HCT116 (cell line): ENCODE measurements around the gene PSMD2. TPM values are rescaled to one million over a fixed set of nuclear protein-coding genes. Genes with fewer than 3 reads are reported as not detected.

Experiments
- ATAC-seq: fragments of 200-7000 bp; cut with Tn5 transposase; 2 replicates; pipeline ENCODE4 v1.9.1; 2020; ENCODE audit warnings: mild to moderate bottlenecking, moderate library complexity
- BruUV-seq: library from RNA; stranded (reverse); fragments of 400-500 nt; replicated peaks from 2 replicates; lab custom pipeline; 2021; lab: Mats Ljungman, UMichigan
- CTCF ChIA-PET: fragments of 300-600 bp; sonication (Branson Sonifier 250); formaldehyde crosslinking; loops from one replicate; lab custom pipeline; 2021; ENCODE audit warnings: antibody characterized with exemption; lab: Charles Lee
- POLR2A ChIA-PET: fragments of 300-600, 350-600 bp; sonication (Branson Sonifier 250); formaldehyde crosslinking; loops from one replicate; lab custom pipeline; 2021; ENCODE audit warnings: antibody characterized with exemption; lab: Charles Lee
- RAD21 ChIA-PET, 2 experiments: fragments of 300-600 bp; sonication (Branson Sonifier 250); formaldehyde crosslinking; loops; one replicate each; lab custom pipeline; 2023; ENCODE audit warnings: low total read pairs in 2 of 2; ENCODE audit not compliant: uncharacterized antibody in 2 of 2, unreplicated experiment in 2 of 2, low non-redundant PET in 1 of 2; lab: Charles Lee
- DNase-seq: peaks from one replicate; pipeline ENCODE4 v3.0.0-alpha.2; 2010; ENCODE audit warnings: low read depth, low spot score
- H2AFZ ChIP-seq: fragments of 200-600 bp; shearing (Covaris generic), sonication (generic); 2 replicates; pipeline ENCODE4 v1.6.1; 2017; ENCODE audit warnings: low read depth, mixed run types, mixed read lengths, antibody characterized with exemption, low read length; ENCODE audit not compliant: poor library complexity, severe bottlenecking
- H3K27ac ChIP-seq: 2 replicates; pipeline ENCODE4 v1.5.1; 2012; ENCODE audit warnings: low read depth, low read length
- H3K27me3 ChIP-seq: fragments of 200-600 bp; sonication (generic); 2 replicates; pipeline ENCODE4 v1.6.1; 2016; ENCODE audit warnings: mixed run types, low read length, mixed read lengths; ENCODE audit not compliant: insufficient read depth
- H3K36me3 ChIP-seq, 2 experiments: fragments of 200-500 bp in 1 of 2; fragments of 200-600 bp in 1 of 2; sonication (Bioruptor generic) in 1 of 2; sonication (generic) in 1 of 2; 2 replicates each; pipeline versions ENCODE4 v1.5.1 to v1.6.1; 2014 to 2016; ENCODE audit warnings: low read length in 2 of 2, inconsistent platforms in 1 of 2, mixed read lengths in 1 of 2, mixed run types in 1 of 2; ENCODE audit not compliant: insufficient read depth in 2 of 2, control insufficient read depth in 1 of 2
- H3K4me1 ChIP-seq, 2 experiments: fragments of 200-600 bp in 1 of 2; sonication (generic) in 1 of 2; 2 replicates each; pipeline versions ENCODE4 v1.5.1 to v1.6.1; 2012 to 2017; ENCODE audit warnings: low read length in 2 of 2, inconsistent platforms in 1 of 2, mild to moderate bottlenecking in 1 of 2, mixed read lengths in 1 of 2, mixed run types in 1 of 2, moderate library complexity in 1 of 2; ENCODE audit not compliant: insufficient read depth in 2 of 2, control insufficient read depth in 1 of 2
- H3K4me2 ChIP-seq: fragments of 200-600 bp; sonication (generic); 2 replicates; pipeline ENCODE4 v1.6.1; 2017; ENCODE audit warnings: mixed run types, low read length, mixed read lengths
- H3K4me3 ChIP-seq, 2 experiments: fragments of 200-600 bp in 1 of 2; sonication (generic) in 1 of 2; replicated peaks in 1 of 2; 2 replicates each; pipeline ENCODE4 v1.5.1; 2011 to 2016; ENCODE audit warnings: low read length in 2 of 2, control low read depth in 1 of 2, low read depth in 1 of 2, mild to moderate bottlenecking in 1 of 2, mixed read lengths in 1 of 2, mixed run types in 1 of 2
- H3K79me2 ChIP-seq: fragments of 200-600 bp; sonication (generic); 2 replicates; pipeline ENCODE4 v1.6.1; 2017; ENCODE audit warnings: mild to moderate bottlenecking, mixed run types, low read length, moderate library complexity, mixed read lengths; ENCODE audit not compliant: insufficient read depth
- H3K9ac ChIP-seq: fragments of 200-600 bp; sonication (generic); 2 replicates; pipeline ENCODE4 v1.6.1; 2016; ENCODE audit warnings: low read length, mixed read lengths
- H3K9me2 ChIP-seq: fragments of 200-600 bp; sonication (generic), shearing (Covaris generic); 2 replicates; pipeline ENCODE4 v1.6.1; 2017; ENCODE audit warnings: mixed run types, mild to moderate bottlenecking, moderate library complexity; ENCODE audit not compliant: insufficient read depth
- H3K9me3 ChIP-seq, 2 experiments: fragments of 200-500 bp in 1 of 2; fragments of 200-600 bp in 1 of 2; sonication (Bioruptor generic) in 1 of 2; sonication (generic) in 1 of 2; 2 replicates each; pipeline ENCODE4 v1.6.1; 2014 to 2017; ENCODE audit warnings: low read length in 2 of 2, mixed read lengths in 2 of 2, inconsistent platforms in 1 of 2, low read depth in 1 of 2, mild to moderate bottlenecking in 1 of 2, mixed run types in 1 of 2, moderate library complexity in 1 of 2; ENCODE audit not compliant: control insufficient read depth in 1 of 2, insufficient read depth in 1 of 2
- H4K20me1 ChIP-seq: fragments of 200-600 bp; sonication (generic), shearing (Covaris generic); 2 replicates; pipeline ENCODE4 v1.6.1; 2017; ENCODE audit warnings: mixed run types, mild to moderate bottlenecking, moderate library complexity; ENCODE audit not compliant: insufficient read depth
- ELF1 ChIP-seq: IDR thresholded peaks from 2 replicates; pipeline ENCODE4 v1.6.1; 2012; ENCODE audit warnings: low read depth, borderline replicate concordance
- EZH2 ChIP-seq: fragments of 200-600 bp; sonication (generic); IDR thresholded peaks from 2 replicates; pipeline ENCODE4 v1.6.1; 2017; ENCODE audit warnings: antibody characterized with exemption, mixed run types
- JUND ChIP-seq: IDR thresholded peaks from 2 replicates; pipeline ENCODE4 v1.6.1; 2012
- POLR2AphosphoS5 ChIP-seq: IDR thresholded peaks from 2 replicates; pipeline ENCODE4 v1.6.1; 2011; ENCODE audit warnings: mild to moderate bottlenecking, low read depth, low read length, moderate library complexity
- REST ChIP-seq: IDR thresholded peaks from 2 replicates; pipeline ENCODE4 v1.6.1; 2012; ENCODE audit warnings: low read depth
- ZFX ChIP-seq: fragments of 450-650 bp; IDR thresholded peaks from 2 replicates; pipeline ENCODE4 v1.6.1; 2017
- intact Hi-C: fragments of 100-400 bp; cut with micrococcal nuclease; formaldehyde crosslinking; loops from 2 replicates; pipeline ENCODE4 v1.10.0; 2022
- total RNA-seq: library from RNA; stranded (reverse); gene quantifications from one replicate; pipeline ENCODE4 v1.2.1, GENCODE V29; 2021; ENCODE audit not compliant: unreplicated experiment

PSMD2 gene
- total RNA-seq, 1 experiment from 2014 or later: 402 TPM

- H3K27ac ChIP-seq: no peak overlapping the region
- no peak overlapping the region for H3K4me2 ChIP-seq
- H3K9me3 ChIP-seq: no peaks in the 10 kb centered on the region
- no TSS peak for BruUV-seq
- DNase-seq (no peak), ATAC-seq (no peak)
- no peak for TF ChIP-seq ELF1
- TF ChIP-seq EZH2: no peak
- no peak for TF ChIP-seq JUND
- TF ChIP-seq POLR2AphosphoS5: no peak
- TF ChIP-seq ZFX: no peak
- H4K20me1 ChIP-seq: no peaks in the 10 kb centered on the region
- H3K9me2 ChIP-seq: no peaks in the 10 kb centered on the region
- no peaks in the 10 kb centered on the region; a peak in 1 of 4 replicates for H3K36me3 ChIP-seq
- H3K4me1 ChIP-seq: peaks cover 0 to 4% of the 10 kb centered on the region in 2 experiments; a peak in 1 of 4 replicates
- peaks cover 18% of the 10 kb centered on the region for H3K79me2 ChIP-seq
- no peak overlapping the region for H2AFZ ChIP-seq
- H3K9ac ChIP-seq: no peak overlapping the region
- no peaks in the 10 kb centered on the region for H3K27me3 ChIP-seq
- ChIA-PET POLR2A (no interaction called here), CTCF (no interaction called here), RAD21 (no interaction called here)
- intact Hi-C loops: no loop called here
- H3K4me3 ChIP-seq: no peak overlapping the region
Observed at GRCh38 chr3:184255291-184256039, 43.6 kb upstream of the PSMD2 start.

- RAD21 ChIA-PET: no interaction called here
- CTCF ChIA-PET: no interaction called here
- Histone ChIP-seq H3K36me3 (no peaks in the 10 kb centered on the region; a peak in 1 of 4 replicates), H3K27ac (no peak overlapping the region), H3K4me2 (no peak overlapping the region), H3K27me3 (no peaks in the 10 kb centered on the region), H3K4me1 (peaks cover 3 to 19% of the 10 kb centered on the region in 2 experiments; a peak in 3 of 4 replicates), H3K9me3 (no peaks in the 10 kb centered on the region), H4K20me1 (no peaks in the 10 kb centered on the region), H3K9me2 (no peaks in the 10 kb centered on the region), H2AFZ (no peak overlapping the region), H3K9ac (no peak overlapping the region), H3K79me2 (peaks cover 7% of the 10 kb centered on the region; the same call in 1 of the 2 replicates), H3K4me3 (no peak overlapping the region)
- POLR2A ChIA-PET: no interaction called here
- no peak for ATAC-seq
- no peak for TF ChIP-seq REST
- BruUV-seq: no TSS peak
- intact Hi-C loops: no loop called here
- no peak for DNase-seq
Observed at GRCh38 chr3:184257083-184257915, 41.7 kb upstream of the PSMD2 start.
